ENCODE measurements around the gene HCFC1R1.

The HCFC1R1 gene

GRCh38 chr16:3038256-3038655, 14.5 kb upstream of the HCFC1R1 start:
- H3K4me3 ChIP-seq (ENCODE audit: low read length) = no peak overlapping the region
- TF ChIP-seq CTCF (IDR thresholded peaks at IDR 0.05; ENCODE audit: insufficient read depth, low read depth, low read length, missing control alignments) = no peak
- DNase-seq (ENCODE audit: low read depth) = peak; percentile 90

GRCh38 chr16:3036726-3037315, 13.1 kb upstream of the HCFC1R1 start, which contains the start of gene BICDL2:
BICDL2 (minus strand) TSS chr16:3036944; CDS start chr16:3035496, 1,448 bp downstream.
- TF ChIP-seq CTCF (IDR thresholded peaks at IDR 0.05; ENCODE audit: insufficient read depth, low read depth, low read length, missing control alignments) = no peak
- peak within 1 kb of the TSS; percentile 61 for H3K4me3 ChIP-seq (ENCODE audit: low read length)
- DNase-seq (ENCODE audit: low read depth) = no peak

GRCh38 chr16:3035972-3036725, 12.4 kb upstream of the HCFC1R1 start:
- peak overlapping the region; percentile 61 for H3K4me3 ChIP-seq (ENCODE audit: low read length)
- no peak for TF ChIP-seq CTCF (IDR thresholded peaks at IDR 0.05; ENCODE audit: insufficient read depth, low read depth, low read length, missing control alignments)
- no peak for DNase-seq (ENCODE audit: low read depth)

- no peak for TF ChIP-seq CTCF (IDR thresholded peaks at IDR 0.05; ENCODE audit: insufficient read depth, low read depth, low read length, missing control alignments)
- DNase-seq (ENCODE audit: low read depth) = no peak
- H3K4me3 ChIP-seq (ENCODE audit: low read length) = peak overlapping the region; percentile 61
Observed at GRCh38 chr16:3035289-3035971, 11.7 kb upstream of the HCFC1R1 start.

- no peak for TF ChIP-seq CTCF (IDR thresholded peaks at IDR 0.05; ENCODE audit: insufficient read depth, low read depth, low read length, missing control alignments)
- DNase-seq (ENCODE audit: low read depth) = no peak
Observed at GRCh38 chr16:3032624-3033023, 8.9 kb upstream of the HCFC1R1 start.

GRCh38 chr16:3030222-3031212, 6.8 kb upstream of the HCFC1R1 start:
- H3K4me3 ChIP-seq (ENCODE audit: low read length) = no peak overlapping the region
- no peak for DNase-seq (ENCODE audit: low read depth)
- TF ChIP-seq CTCF (IDR thresholded peaks at IDR 0.05; ENCODE audit: insufficient read depth, low read depth, low read length, missing control alignments) = no peak

More at GRCh38 chr16:3032624-3033023, 8.9 kb upstream of the HCFC1R1 start:
- no peak overlapping the region for H3K4me3 ChIP-seq (ENCODE audit: low read length)
